Activated CD4-positive, alpha-beta T cell treated with anti-CD3 and anti-CD28 coated beads for 1 hour (primary cell): ENCODE measurements around the gene PCDHGB1.
"Not testable (repeated sequence)": the region's sequence is repeated elsewhere in the genome, so short reads cannot be mapped to it uniquely, and the experiment has no call there.

Experiments
- DNase-seq: peaks from one replicate; pipeline ENCODE4 v3.0.0-alpha.2; 2020

The PCDHGB1 gene

DNA sequence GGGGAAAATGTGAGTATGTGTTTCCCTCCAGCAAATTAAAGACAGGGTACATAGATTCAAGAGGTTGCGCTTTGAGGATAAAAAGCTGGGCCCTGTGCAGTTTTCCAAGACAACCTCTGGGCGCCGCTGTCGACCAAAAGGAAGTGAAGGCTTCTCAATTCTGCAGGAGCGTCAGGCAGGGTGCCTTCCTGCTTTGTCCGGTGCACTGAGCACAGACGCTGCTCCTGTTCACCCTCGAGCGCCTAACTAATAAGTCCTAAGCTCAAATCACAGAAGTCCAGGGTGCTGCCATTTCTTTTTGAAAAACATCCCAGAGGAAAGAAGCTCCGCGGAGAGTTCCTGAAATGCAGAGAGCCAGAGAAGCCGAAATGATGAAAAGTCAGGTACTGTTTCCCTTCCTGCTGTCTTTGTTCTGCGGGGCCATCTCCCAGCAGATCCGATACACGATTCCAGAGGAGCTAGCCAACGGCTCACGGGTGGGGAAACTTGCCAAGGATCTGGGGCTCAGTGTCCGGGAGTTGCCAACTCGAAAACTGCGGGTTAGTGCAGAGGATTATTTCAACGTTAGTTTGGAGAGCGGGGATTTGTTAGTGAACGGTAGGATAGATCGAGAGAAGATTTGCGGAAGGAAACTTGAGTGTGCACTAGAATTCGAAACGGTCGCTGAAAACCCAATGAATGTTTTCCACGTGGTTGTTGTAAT lies at the start of gene PCDHGB1:
Gene PCDHGB1 (plus strand): TSS at position 183 of the 703 bp plus-strand sequence. CDS start 162 bp downstream, at position 345.
- DNase-seq = no peak

DNA sequence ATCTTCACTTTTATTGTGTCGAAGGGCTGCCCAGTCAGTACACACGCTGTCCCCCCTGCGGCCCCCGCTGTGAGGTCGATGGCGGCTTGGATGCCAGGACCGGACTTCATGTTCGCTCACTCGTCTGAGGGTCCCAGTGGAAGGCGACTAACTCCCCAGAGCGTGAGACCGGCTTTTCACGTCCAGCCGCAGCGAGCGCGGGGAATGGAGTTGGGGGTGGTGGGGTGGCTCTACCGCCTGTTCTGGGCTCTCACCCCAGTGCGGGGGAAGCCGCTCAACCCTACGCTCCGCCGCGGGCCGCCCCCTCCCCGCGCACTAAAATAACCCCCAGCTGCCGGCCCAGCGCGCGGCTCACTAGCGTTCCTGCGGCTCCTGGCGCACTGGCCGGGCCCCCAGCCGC lies 46.1 kb upstream of the PCDHGB1 start, which contains the start of gene SLC25A2:
Gene SLC25A2 (minus strand): TSS at position 294 of the 400 bp plus-strand sequence. CDS start 184 bp downstream, at position 110.
- no peak for DNase-seq

DNA sequence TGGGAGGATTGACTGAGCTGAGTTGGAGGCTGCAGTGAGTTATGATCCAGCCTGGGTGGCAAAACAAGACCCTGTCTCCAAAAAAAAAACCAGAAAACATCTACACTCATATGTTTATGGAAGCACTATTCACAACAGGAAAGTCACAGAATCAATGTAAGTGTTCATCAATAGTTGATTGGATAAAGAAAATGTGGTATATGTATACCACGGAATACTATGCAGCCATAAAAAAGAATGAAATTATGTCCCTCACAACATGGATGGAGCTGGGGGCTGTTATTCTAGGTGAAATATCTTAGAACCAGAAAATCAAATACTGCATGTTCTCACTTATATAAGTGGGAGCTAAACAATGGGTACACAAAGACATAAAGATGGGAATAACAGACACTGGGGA lies 43.3 kb upstream of the PCDHGB1 start:
- no peak for DNase-seq

DNA sequence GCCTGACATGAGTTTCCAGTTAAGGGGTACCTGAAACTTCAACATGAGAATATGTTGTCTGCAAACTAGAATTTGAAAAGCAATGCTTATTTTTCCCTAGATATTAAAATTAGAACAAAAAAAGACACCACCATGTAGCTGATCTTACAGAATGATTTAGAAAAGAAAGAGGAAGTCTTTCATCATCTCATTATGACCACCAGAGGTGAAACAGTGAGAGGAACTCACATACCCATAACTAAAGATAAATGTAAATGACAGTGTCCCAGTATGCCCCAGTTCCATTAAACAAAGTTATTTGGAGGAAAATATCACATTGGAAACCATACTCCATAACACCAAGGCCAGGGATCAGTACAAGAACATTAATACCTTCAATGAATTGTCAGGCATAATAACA lies 36.2 kb upstream of the PCDHGB1 start:
- DNase-seq = no peak

DNA sequence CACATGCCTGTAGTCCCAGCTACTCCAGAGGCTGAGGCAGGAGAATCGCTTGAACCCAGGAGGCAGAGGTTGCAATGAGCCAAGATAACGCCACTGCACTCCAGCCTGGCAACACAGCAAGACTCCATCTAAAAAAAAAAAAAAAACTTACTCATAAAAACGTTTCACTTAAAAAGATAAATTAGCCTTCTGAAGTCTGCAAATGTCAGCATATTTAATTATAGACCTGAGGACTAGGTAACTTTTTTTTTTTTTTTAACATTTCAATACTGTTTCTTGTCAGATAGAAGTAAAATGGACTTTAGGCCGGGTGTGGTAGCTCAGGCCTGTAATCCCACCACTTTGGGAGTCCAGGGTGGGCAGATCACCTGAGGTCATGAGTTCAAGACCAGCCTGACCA lies 32.9 kb upstream of the PCDHGB1 start:
- not testable (repeated sequence) for DNase-seq

DNA sequence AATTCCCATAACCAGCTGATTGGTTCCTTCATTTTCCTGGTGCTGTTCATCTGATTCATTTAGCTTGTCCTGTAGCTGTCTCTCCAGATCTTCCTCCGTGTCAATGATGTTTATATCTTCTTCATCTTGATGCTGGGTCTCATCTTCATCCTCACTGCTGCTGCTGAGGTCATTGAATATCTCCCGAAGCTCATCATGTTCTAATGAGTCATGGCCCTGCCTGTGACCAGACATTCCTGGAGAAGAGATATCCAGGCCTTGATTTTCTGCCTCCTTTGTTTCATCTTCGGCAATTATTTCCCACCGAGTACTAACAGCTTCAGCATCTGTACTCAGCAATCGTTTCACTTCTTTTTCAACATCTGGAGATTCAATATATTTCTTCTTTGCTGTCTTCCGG lies 30.7 kb upstream of the PCDHGB1 start:
- DNase-seq = no peak

DNA sequence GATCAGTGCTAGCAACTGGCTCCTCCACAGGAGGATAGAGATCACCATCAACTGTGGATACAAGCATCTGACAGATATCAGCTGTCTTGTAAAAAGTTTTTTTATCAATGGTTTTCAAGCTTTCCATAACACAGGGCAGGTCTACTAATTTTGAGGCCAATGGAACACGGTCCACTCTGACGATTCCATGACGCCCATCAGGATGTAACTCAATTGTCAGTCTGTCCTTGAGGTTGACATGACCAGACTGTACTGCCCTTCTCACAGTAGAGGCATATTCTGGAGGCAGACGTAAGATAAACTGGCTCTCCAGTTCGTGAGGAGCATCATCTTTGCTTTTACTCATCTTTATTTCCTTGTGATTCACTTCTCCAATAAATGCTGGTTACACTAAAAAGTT lies 30.2 kb upstream of the PCDHGB1 start:
- no peak for DNase-seq

DNA sequence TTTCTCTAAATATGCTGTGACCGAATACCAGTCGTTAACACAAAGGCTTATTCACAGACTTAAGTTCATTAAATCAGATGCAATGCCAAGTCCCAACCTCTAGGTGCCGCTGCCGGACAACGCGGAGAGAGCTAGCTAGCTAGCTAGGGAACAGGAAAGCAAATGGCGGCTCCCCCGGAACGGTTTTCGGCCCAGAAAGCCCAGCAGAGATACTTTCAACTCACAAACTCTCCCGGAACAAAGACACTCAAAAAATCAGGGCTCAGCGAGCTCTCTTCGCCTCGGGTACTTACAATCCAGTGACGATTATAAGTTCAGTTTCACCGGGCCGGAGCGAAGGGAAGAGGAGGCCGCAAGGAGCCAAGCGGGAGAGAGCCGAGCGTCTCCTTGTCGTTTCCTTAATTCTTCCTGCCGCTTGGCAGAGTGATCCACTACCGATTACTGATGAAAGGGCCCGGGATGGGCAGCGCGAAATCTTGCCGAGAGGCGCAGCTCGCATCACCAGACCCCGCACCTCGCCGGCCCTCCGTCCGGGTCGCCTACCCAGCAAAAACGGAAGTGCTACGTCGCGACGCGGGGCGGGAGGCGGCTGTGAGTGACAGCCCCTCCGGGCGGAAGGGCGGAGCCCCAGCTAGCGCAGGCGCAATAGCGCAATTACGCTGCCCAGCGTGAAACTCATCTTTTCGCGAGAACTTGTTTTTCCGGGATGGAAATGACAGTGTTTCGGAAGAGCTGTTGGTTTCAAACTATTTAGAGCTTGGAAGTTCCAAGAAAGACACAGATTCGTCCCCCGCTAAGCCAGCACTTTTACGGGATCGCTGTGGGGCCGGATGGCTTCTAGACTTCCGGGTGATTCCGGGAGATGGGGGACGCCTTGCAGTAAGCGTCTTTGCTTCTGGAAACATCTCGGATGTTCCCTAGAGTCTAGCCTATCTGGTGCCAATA lies 29.4 kb upstream of the PCDHGB1 start, which contains the start of gene TAF7:
Gene TAF7 (minus strand): TSS at position 560 of the 945 bp plus-strand sequence. CDS start 740 bp downstream, outside the sequence.
- peak; percentile 87 for DNase-seq

DNA sequence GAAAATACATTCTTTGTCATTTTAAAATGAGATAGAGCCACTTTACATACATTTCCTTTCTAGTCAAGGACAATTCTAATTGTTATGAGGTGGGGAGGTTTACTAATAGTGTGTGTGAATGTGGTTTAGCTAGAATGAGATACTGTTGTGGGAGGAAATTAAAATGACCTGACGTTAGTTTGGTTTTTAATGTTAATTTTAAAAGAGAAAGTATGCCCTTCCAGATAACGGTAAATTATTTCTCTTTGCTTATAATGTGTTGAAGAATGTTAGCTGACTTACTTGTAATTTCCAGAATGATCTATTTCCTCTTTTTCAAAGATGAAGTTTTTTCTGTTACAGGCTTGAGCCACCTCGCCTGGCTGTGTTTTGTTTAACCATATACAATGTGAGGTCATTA lies 27.6 kb upstream of the PCDHGB1 start:
- DNase-seq = no peak

DNA sequence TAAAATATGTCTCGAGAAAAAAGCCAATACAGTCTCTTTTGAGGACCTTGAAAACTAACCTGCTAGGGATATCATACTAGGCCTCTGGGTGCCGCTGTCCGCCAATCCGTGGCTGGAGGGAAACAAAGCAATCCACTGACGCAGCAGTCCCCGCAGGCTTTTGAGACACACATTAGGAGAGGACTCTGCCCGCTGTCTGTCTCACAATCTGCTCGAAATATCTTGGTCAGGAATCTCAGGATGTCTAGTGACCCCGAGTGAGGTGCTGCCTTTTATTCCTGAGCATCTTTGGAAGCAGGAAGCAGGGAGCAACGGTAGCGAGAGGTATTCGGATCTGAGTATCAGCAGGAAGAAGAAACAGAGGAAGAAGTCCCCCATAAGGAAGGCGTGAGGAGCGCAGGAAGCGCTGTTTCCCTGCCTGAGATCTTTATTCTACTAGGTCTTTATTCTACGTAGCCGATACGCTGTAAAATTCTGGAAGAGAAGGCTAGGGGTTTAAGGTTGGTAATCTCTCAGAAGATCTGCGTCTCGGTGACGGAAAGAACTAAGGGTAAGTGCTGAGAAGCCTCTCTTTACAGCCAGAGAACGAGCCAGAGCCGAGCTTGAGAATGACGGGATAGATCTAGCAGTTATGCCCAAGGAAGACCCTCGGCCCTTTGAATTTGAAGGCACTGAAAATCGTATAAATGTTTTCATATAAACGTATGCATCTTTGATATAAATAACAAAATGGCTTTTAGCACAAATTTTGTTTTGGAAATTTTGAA lies 23.6 kb upstream of the PCDHGB1 start:
- DNase-seq = peak; percentile 59

DNA sequence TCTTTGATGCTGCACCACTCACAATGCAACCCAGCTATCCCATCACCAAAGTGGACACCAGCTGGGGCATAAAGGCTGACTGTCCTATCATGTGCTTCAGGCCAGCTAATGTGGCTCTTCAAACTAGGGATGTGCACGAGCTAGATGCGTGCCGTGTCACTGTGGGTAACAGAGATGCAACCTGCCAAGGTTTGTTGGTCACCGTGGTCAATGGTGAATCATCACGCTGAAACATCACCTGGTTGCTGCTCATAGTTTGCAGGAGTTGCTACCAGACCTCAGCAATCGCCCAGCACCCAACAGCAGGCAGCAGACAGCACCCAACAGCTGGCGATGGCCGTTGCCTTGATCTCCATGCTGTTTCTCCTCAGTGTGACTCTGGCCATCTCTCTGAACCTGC lies 21.7 kb upstream of the PCDHGB1 start:
- DNase-seq = no peak

DNA sequence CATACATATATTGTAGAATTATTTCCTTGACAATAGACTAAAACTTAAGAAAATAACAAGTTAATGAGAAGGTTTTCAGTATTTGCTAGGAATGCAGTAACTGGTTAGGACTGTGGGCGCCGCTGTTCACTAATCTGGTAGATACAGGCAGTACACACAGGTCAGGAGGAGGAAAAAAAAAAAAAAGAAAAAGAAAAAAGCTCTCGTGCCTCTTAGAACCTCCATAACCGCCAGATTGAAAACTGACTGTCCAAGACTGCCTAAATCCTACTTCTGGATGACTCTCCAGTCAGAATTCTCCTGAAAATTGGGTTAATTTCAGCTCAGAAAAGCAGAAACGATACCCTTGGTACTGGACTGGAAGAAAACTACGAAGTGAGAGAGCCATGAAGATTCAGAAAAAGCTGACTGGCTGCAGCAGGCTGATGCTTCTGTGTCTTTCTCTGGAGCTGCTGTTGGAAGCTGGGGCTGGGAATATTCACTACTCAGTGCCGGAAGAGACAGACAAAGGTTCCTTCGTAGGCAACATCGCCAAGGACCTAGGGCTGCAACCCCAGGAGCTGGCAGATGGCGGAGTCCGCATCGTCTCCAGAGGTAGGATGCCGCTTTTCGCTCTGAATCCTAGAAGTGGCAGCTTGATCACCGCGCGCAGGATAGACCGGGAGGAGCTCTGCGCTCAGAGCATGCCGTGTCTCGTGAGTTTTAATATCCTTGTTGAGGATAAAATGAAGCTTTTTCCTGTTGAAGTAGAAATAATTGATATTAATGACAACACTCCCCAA lies 19.4 kb upstream of the PCDHGB1 start, which contains the start of gene PCDHGA1:
Gene PCDHGA1 (plus strand): TSS at position 216 of the 782 bp plus-strand sequence.
- no peak for DNase-seq

DNA sequence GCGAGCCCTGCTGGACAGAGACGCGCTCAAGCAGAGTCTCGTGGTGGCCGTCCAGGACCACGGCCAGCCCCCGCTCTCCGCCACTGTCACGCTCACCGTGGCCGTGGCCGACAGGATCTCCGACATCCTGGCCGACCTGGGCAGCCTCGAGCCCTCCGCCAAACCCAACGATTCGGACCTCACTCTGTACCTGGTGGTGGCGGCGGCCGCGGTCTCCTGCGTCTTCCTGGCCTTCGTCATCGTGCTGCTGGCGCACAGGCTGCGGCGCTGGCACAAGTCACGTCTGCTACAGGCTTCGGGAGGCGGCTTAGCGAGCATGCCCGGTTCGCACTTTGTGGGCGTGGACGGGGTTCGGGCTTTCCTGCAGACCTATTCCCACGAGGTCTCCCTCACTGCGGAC lies 17.3 kb upstream of the PCDHGB1 start:
- DNase-seq = not testable (repeated sequence)

DNA sequence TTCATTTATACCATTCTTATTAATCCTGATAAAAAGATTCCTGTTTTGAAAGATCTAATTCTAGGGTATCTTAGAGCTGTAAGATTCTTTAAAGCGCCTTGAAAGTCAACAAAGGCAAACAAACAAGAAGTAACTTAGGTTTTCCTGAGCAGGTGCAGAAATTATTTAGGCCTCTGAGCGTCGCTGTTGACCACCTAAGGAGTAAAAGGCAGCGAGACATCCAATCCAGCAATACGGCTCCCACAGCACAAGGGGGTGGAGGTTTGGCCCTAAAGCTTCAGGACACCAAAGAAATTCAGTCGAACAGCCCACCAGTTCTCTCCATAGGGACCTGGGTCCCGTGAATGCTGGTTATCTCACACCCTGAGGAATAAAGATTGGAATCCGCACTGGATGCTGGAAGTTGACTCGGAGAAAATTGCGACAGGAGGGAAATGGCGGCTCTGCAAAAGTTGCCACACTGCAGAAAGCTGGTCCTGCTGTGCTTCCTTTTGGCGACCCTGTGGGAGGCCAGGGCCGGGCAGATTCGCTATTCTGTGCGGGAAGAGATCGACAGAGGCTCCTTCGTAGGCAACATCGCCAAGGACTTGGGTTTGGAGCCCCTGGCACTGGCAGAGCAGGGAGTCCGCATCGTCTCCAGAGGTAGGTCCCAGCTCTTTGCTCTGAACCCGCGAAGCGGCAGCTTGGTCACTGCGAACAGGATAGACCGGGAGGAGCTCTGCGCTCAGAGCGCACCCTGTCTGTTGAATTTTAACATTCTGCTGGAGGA lies 11.2 kb upstream of the PCDHGB1 start, which contains the start of gene PCDHGA2:
Gene PCDHGA2 (plus strand): TSS at position 223 of the 769 bp plus-strand sequence.
- DNase-seq = no peak

DNA sequence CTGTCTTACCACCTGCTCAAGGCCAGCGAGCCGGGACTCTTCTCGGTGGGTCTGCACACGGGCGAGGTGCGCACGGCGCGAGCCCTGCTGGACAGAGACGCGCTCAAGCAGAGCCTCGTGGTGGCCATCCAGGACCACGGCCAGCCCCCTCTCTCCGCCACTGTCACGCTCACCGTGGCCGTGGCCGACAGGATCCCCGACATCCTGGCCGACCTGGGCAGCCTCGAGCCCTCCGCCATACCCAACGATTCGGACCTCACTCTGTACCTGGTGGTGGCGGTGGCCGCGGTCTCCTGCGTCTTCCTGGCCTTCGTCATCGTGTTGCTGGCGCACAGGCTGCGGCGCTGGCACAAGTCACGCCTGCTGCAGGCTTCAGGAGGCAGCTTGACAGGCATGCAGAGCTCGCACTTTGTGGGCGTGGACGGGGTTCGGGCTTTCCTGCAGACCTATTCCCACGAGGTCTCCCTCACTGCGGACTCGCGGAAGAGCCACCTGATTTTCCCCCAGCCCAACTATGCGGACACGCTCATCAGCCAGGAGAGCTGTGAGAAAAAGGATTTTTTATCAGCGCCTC lies 9.0 kb upstream of the PCDHGB1 start:
- not testable (repeated sequence) for DNase-seq

DNA sequence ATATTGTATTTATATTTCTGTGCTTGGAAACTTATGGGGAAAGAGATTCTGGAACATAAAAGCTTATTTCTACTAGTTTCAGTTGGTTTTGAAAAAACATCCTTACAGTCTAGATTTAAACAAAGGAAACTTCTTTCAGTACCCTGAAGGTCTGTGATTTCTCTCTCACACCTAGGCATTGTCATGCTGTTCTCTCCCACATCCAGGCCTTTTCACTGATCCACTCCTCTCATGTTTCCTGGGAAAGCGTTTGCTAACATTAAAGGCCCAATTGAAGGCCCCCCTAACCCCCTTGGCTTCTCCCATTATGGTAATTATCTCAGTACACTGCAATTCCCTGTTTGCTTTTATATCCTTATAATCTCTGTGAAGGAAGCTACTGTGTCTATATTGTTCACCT lies 7.1 kb upstream of the PCDHGB1 start:
- DNase-seq = no peak

DNA sequence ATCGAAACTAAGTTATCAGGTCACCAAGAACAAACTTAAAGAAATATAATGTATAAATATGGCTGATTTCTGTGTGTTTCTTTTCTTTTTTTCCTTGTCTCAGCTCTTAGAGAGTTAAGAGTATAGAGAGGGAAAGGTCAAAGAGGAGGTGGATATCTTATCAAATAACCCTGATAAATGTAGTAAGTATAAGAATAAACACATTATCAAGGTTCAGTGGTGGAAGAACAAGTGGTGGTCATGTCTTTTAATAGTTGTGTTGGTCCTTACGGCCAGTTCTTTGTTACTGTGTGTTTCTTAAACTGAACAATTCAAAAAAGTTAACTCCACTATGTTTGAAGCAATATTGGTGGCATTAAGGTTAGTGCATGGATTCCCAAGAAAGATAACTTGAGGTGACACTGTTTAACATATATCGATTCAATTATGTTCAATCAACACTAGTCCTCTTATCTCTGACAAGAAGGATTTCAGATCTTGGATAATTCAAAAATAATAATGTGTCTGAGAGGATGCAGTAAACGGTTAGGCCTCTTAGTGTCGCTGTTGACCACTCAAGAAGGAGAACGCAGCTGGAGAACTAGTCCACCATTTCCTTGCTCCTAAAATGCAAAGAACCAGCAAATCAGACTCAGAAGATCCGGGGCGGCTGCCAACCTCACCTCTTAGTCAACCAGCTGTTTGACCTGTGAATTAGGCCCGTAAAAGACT lies 6.5 kb upstream of the PCDHGB1 start, which contains the start of gene PCDHGA3:
Gene PCDHGA3 (plus strand): TSS at position 588 of the 711 bp plus-strand sequence. CDS start 205 bp downstream, outside the sequence.
- no peak for DNase-seq

DNA sequence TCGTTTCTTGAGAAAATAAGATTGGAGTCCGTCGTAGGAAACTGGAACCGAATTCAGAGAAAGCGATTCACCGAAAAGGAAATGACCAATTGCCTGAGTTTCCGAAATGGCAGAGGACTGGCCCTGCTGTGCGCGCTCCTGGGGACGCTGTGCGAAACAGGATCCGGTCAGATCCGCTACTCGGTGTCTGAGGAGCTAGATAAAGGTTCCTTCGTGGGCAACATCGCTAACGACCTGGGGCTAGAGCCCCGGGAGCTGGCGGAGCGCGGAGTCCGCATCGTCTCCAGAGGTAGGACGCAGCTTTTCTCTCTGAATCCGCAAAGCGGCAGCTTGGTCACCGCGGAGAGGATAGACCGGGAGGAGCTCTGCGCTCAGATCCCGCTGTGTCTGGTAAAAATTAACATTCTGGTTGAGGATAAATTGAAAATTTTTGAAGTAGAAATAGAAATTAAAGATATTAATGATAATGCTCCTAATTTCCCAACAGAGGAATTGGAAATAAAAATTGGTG lies 5.9 kb upstream of the PCDHGB1 start:
- no peak for DNase-seq

DNA sequence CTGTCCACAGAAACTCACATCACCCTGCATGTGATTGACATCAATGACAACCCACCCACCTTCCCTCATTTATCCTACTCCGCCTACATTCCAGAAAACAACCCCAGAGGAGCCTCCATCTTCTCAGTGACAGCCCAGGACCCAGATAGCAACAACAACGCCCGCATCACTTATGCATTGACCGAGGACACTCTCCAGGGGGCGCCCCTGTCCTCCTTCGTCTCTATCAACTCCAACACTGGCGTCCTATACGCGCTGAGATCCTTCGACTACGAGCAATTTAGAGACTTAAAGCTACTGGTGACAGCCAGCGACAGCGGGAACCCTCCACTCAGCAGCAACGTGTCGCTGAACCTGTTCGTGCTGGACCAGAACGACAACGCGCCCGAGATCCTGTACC lies 4.6 kb upstream of the PCDHGB1 start:
- no peak for DNase-seq

DNA sequence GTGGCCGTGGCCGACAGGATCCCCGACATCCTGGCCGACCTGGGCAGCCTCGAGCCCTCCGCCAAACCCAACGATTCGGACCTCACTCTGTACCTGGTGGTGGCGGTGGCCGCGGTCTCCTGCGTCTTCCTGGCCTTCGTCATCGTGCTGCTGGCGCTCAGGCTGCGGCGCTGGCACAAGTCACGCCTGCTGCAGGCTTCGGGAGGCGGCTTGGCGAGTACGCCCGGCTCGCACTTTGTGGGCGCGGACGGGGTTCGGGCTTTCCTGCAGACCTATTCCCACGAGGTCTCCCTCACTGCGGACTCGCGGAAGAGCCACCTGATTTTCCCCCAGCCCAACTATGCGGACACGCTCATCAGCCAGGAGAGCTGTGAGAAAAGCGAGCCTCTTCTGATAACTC lies 3.9 kb upstream of the PCDHGB1 start:
- not testable (repeated sequence) for DNase-seq
